ENCODE data around the gene NTN4.

DNA sequence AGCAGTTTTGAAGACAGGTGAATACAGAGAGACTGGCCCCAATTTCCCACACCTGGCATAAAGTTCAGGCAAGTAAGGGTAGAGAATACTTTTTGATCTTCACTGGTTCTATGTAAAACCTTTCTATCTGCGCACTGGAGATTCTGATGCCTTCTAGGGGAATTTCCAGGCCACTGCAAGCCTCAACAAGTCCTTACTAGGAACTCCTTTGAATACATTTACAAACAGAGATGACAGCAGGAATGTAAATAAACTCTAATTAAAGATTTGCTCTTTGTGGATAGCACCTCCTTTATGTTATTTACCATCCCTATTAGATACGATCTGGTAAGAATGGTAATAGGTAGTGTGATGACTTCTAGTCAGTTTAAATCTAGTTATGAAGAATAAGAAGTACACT is 69.2 kb downstream of the NTN4 start:
- TF ChIP-seq, protein P1, sequence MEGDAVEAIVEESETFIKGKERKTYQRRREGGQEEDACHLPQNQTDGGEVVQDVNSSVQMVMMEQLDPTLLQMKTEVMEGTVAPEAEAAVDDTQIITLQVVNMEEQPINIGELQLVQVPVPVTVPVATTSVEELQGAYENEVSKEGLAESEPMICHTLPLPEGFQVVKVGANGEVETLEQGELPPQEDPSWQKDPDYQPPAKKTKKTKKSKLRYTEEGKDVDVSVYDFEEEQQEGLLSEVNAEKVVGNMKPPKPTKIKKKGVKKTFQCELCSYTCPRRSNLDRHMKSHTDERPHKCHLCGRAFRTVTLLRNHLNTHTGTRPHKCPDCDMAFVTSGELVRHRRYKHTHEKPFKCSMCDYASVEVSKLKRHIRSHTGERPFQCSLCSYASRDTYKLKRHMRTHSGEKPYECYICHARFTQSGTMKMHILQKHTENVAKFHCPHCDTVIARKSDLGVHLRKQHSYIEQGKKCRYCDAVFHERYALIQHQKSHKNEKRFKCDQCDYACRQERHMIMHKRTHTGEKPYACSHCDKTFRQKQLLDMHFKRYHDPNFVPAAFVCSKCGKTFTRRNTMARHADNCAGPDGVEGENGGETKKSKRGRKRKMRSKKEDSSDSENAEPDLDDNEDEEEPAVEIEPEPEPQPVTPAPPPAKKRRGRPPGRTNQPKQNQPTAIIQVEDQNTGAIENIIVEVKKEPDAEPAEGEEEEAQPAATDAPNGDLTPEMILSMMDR (IDR thresholded peaks at IDR 0.05; ENCODE audit: low read length) = no peak
- no peak for TF ChIP-seq EZH2 (IDR thresholded peaks at IDR 0.05; ENCODE audit: borderline replicate concordance, low read length)

Data from OCI-LY1 (cell line).